CD4-positive, alpha-beta memory T cell (primary cell): ENCODE data around the gene VPS37C. TPM values are rescaled to one million over a fixed set of nuclear protein-coding genes. Genes with fewer than 3 reads are reported as not detected.
A peak's percentile ranks its signal among the peaks of the same experiment; 100 is the strongest.
"Not testable (repeated sequence)": the region's sequence is repeated elsewhere in the genome, so short reads cannot be mapped to it uniquely, and the experiment has no call there.

Experiments used
- CTCF ChIA-PET: fragments of 350-600 bp; sonication (Branson Sonifier 250); formaldehyde crosslinking; loops from one replicate; lab custom pipeline; 2021; ENCODE audit warnings: inconsistent platforms; ENCODE audit not compliant: partially characterized antibody; lab: Charles Lee
- POLR2A ChIA-PET: fragments of 350-600 bp; sonication (Branson Sonifier 250); formaldehyde crosslinking; loops from one replicate; lab custom pipeline; 2021; ENCODE audit not compliant: partially characterized antibody; lab: Charles Lee
- DNase-seq, 5 donors: peaks; one replicate each; pipeline versions ENCODE4 v3.0.0 to v3.0.0-alpha.2; 2020 to 2022; ENCODE audit warnings: mixed read lengths in 1 of 5
- H3K27ac ChIP-seq: one replicate; pipeline ENCODE4 v1.7.0; 2013; ENCODE audit warnings: low read depth, low read length
- H3K27me3 ChIP-seq: 2 replicates; pipeline ENCODE4 v1.7.0; 2013; ENCODE audit warnings: mild to moderate bottlenecking, low read length, moderate library complexity; ENCODE audit not compliant: insufficient read depth
- H3K36me3 ChIP-seq: 2 replicates; pipeline ENCODE4 v1.7.0; 2013; ENCODE audit warnings: mild to moderate bottlenecking, low read length, moderate library complexity; ENCODE audit not compliant: insufficient read depth
- H3K4me1 ChIP-seq: 2 replicates; pipeline ENCODE4 v1.7.0; 2013; ENCODE audit warnings: mild to moderate bottlenecking, low read length, moderate library complexity; ENCODE audit not compliant: insufficient read depth
- H3K4me3 ChIP-seq, 2 donors: one replicate each; pipeline ENCODE4 v1.7.0; 2013; ENCODE audit warnings: low read length in 2 of 2, mild to moderate bottlenecking in 1 of 2
- H3K9me3 ChIP-seq, 2 donors: one replicate each; pipeline ENCODE4 v1.7.0; 2013; ENCODE audit warnings: low read length in 2 of 2, control low read depth in 1 of 2; ENCODE audit not compliant: control insufficient read depth in 1 of 2
- H3K27ac Mint-ChIP-seq, 7 donors: one replicate each; pipeline ENCODE4 v1.8.0; 2020 to 2021; ENCODE audit warnings: mixed read lengths in 7 of 7, mild to moderate bottlenecking in 6 of 7, inconsistent platforms in 3 of 7, moderate library complexity in 3 of 7
- H3K27me3 Mint-ChIP-seq, 2 donors: one replicate each; pipeline ENCODE4 v1.8.0; 2020 to 2021; ENCODE audit warnings: mixed read lengths in 2 of 2
- H3K36me3 Mint-ChIP-seq, 2 donors: one replicate each; pipeline ENCODE4 v1.8.0; 2020 to 2021; ENCODE audit warnings: mixed read lengths in 2 of 2, inconsistent platforms in 1 of 2, mild to moderate bottlenecking in 1 of 2
- H3K4me1 Mint-ChIP-seq, 4 donors: one replicate each; pipeline ENCODE4 v1.8.0; 2020 to 2021; ENCODE audit warnings: mixed read lengths in 4 of 4, mild to moderate bottlenecking in 1 of 4
- H3K4me3 Mint-ChIP-seq, 8 donors: one replicate each; pipeline ENCODE4 v1.8.0; 2020 to 2021; ENCODE audit warnings: mixed read lengths in 8 of 8, mild to moderate bottlenecking in 7 of 8, moderate library complexity in 6 of 8, inconsistent platforms in 3 of 8
- H3K9me3 Mint-ChIP-seq, 8 donors: one replicate each; pipeline ENCODE4 v1.8.0; 2020 to 2021; ENCODE audit warnings: mixed read lengths in 8 of 8, mild to moderate bottlenecking in 5 of 8, inconsistent platforms in 3 of 8, moderate library complexity in 1 of 8
- intact Hi-C: fragments of 100-400 bp; cut with micrococcal nuclease; formaldehyde crosslinking; loops from one replicate; pipeline ENCODE4 v1.15.1; 2023
- polyA plus RNA-seq, 2 donors: library from polyadenylated mRNA; unstranded; fragments of 300-500 nt; fragmentation: Illumina TruSeq; gene quantifications; one replicate each; pipeline ENCODE4 v1.2.3, GENCODE V29; 2021
- total RNA-seq, 2 experiments: library from RNA; stranded (reverse); gene quantifications; one replicate each; pipeline ENCODE4 v1.2.3, GENCODE V29; 2021

The VPS37C gene
- total and polyA plus RNA-seq, 4 experiments from 2014 or later: 0.25 to 7.9 (median 4.1) TPM

DNA sequence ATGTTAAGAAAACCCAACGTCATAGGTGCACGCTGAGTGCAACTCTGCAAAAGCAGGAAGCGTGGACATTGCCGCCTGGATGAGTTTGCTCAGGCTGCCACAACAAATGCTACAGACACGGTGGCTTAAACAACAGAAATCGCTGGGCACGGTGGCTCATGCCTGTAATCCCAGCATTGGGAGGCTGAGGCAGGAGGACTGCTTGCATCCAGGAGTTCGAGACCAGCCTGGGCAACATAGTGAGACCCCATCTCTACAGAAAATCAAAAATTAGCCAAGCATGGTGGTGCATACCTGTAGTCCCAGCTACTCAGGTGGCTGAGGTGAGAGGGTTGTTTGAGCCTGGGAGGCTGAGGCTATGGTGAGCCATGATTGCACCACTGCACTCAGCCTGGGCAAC, 28.7 kb upstream of the VPS37C start:
- Histone ChIP-seq H3K4me3 (no peak overlapping the region), H3K4me1 (no peaks in the 10 kb centered on the region), H3K36me3 (no peaks in the 10 kb centered on the region), H3K27ac (no peak overlapping the region), H3K9me3 (no peaks in the 10 kb centered on the region), H3K27me3 (no peaks in the 10 kb centered on the region)
- Mint-ChIP-seq H3K4me3 (no peak overlapping the region), H3K36me3 (no peaks in the 10 kb centered on the region), H3K27ac (no peak overlapping the region), H3K27me3 (peaks cover 5 to 11% of the 10 kb centered on the region in 2 donors), H3K9me3 (no peaks in the 10 kb centered on the region), H3K4me1 (peaks cover 0 to 3% (median 0%) of the 10 kb centered on the region in 4 donors)
- DNase-seq: no peak
- CTCF ChIA-PET: interaction anchor here (11.3 kb wide), 1 partner anchor 360 kb away, joined by 173 read pairs; no protein-coding TSS in a partner anchor
- POLR2A ChIA-PET: no interaction called here
- intact Hi-C loops: no loop called here

DNA sequence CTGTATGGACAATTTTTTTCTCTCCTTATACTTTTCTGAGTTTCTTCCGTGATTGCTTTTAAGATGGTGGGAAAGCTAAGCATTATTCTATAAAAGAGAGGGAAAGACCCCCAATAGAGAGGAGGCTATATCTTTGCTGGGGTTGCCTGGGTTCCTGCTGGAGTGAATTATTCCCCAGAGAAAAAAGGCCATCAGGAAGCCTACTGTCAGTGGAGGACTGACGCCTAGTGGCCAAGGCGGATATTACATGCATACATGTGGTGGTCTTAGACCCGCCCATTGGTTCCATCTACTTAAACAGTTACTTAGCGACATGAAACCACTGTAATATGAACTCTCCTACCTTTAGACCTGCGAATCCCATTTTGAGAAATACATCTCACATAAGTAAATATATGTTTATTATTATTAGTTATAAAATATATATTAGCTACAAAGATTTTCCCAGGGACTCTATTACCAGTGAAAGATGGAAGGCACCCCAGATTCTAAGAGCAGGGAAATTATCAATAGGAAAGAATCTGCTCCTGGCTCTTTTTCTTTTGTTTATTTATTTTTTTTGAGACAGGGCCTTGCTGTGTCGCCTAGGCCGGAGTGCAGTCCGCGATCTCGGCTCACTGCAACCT, 26.4 kb upstream of the VPS37C start:
- H3K27me3 ChIP-seq: no peaks in the 10 kb centered on the region
- peak; percentile 66 to 73 (median 71) for DNase-seq
- no peaks in the 10 kb centered on the region for H3K9me3 Mint-ChIP-seq
- no peaks in the 10 kb centered on the region for H3K9me3 ChIP-seq
- no peaks in the 10 kb centered on the region for H3K36me3 ChIP-seq
- intact Hi-C loops: loop anchor here (1.0 to 2.0 kb wide), 5 partner anchors 58 to 356 kb away; no protein-coding TSS in a partner anchor
- CTCF ChIA-PET: interaction anchor here (0.7 to 11.3 kb wide), 38 partner anchors 8 to 412 kb away, joined by 3 to 173 read pairs (median 4); no protein-coding TSS in a partner anchor
- H3K4me1 Mint-ChIP-seq: peaks cover 0 to 3% (median 0%) of the 10 kb centered on the region in 4 donors
- H3K36me3 Mint-ChIP-seq: no peaks in the 10 kb centered on the region
- H3K4me1 ChIP-seq: no peaks in the 10 kb centered on the region
- H3K4me3 Mint-ChIP-seq: no peak overlapping the region
- no peak overlapping the region for H3K27ac ChIP-seq
- peaks cover 3 to 9% of the 10 kb centered on the region in 2 donors for H3K27me3 Mint-ChIP-seq
- no peak overlapping the region for H3K27ac Mint-ChIP-seq
- no peak overlapping the region for H3K4me3 ChIP-seq
- POLR2A ChIA-PET: interaction anchor here (0.8 kb wide), 2 partner anchors 58 to 216 kb away, joined by 3 read pairs; partner anchors contain the start of gene CD6

DNA sequence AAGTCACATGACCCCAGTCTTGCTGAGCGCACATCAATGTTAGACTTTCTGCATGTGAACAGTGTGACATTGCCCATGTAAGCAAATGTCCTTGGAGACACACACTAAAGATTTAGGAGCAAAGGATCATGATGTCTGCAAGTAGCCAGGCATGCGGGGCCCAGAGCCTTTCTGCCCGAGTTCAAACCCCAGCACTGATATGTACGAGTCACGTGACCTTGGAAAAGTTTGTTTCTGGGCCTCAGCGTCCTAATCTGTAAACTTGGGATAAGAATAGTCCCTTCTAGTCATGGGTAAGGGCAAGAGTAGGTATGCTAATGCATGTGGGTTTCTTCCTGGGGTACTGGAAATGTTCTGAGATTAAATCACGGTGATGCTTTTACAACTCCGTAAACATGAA, 25.3 kb upstream of the VPS37C start:
- intact Hi-C loops: loop anchor here (2.0 kb wide), 1 partner anchor 104 kb away; no protein-coding TSS in a partner anchor

DNA sequence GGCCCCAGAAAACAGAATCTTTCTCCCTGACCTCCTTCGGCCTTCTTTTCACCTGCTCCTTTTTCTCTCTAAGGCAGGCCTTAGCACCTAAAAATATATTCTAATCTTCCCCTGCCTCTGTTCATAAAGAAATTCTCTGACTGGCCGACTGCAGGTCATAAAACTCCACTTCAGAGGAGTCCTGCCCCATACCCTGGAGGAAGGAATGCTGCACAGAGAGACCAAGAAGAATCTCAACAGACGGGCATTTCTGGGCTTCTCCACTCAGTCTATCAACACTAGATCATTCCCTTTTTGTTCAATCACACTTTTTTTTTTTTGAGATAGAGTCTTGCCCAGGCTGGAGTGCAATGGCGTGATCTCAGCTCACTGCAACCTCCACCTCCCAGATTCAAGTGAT, 22.4 kb upstream of the VPS37C start:
- H3K4me3 Mint-ChIP-seq: no peak overlapping the region
- intact Hi-C loops: no loop called here

More for the DNA sequence above, 25.3 kb upstream of the VPS37C start:
- H3K9me3 Mint-ChIP-seq: no peaks in the 10 kb centered on the region
- no peaks in the 10 kb centered on the region for H3K36me3 Mint-ChIP-seq
- ChIA-PET POLR2A (interaction anchor here (0.8 kb wide), 1 partner anchor 57 kb away, joined by 3 read pairs; no protein-coding TSS in a partner anchor), CTCF (interaction anchor here (1.1 to 11.3 kb wide), 21 partner anchors 8 to 408 kb away, joined by 3 to 173 read pairs (median 5); no protein-coding TSS in a partner anchor)
- H3K4me3 Mint-ChIP-seq: no peak overlapping the region
- H3K27me3 Mint-ChIP-seq: peaks cover 2 to 5% of the 10 kb centered on the region in 2 donors
- no peaks in the 10 kb centered on the region for H3K9me3 ChIP-seq
- H3K4me1 ChIP-seq: no peaks in the 10 kb centered on the region
- DNase-seq: no peak
- no peaks in the 10 kb centered on the region for H3K27me3 ChIP-seq
- no peak overlapping the region for H3K27ac Mint-ChIP-seq
- peaks cover 0 to 3% (median 0%) of the 10 kb centered on the region in 4 donors for H3K4me1 Mint-ChIP-seq
- H3K36me3 ChIP-seq: no peaks in the 10 kb centered on the region
- no peak overlapping the region for H3K4me3 ChIP-seq
- no peak overlapping the region for H3K27ac ChIP-seq

GRCh38 chr11:61181489-61181888, 20.3 kb upstream of the VPS37C start:
- POLR2A ChIA-PET: no interaction called here
- Histone ChIP-seq H3K4me1 (no peaks in the 10 kb centered on the region), H3K9me3 (no peaks in the 10 kb centered on the region), H3K36me3 (no peaks in the 10 kb centered on the region), H3K4me3 (no peak overlapping the region), H3K27me3 (no peaks in the 10 kb centered on the region), H3K27ac (no peak overlapping the region)
- Mint-ChIP-seq H3K9me3 (no peaks in the 10 kb centered on the region), H3K4me1 (no peaks in the 10 kb centered on the region), H3K27ac (no peak overlapping the region), H3K36me3 (no peaks in the 10 kb centered on the region), H3K4me3 (no peak overlapping the region), H3K27me3 (no peaks in the 10 kb centered on the region)
- no peak for DNase-seq
- intact Hi-C loops: no loop called here
- CTCF ChIA-PET: interaction anchor here (11.3 kb wide), 1 partner anchor 351 kb away, joined by 173 read pairs; no protein-coding TSS in a partner anchor

More for the DNA sequence above, 22.4 kb upstream of the VPS37C start:
- Mint-ChIP-seq H3K36me3 (no peaks in the 10 kb centered on the region), H3K4me1 (peaks cover 0 to 3% (median 0%) of the 10 kb centered on the region in 4 donors), H3K9me3 (no peaks in the 10 kb centered on the region), H3K27ac (no peak overlapping the region), H3K27me3 (peaks cover 0 to 2% of the 10 kb centered on the region in 2 donors)
- Histone ChIP-seq H3K9me3 (no peaks in the 10 kb centered on the region), H3K27ac (no peak overlapping the region), H3K4me1 (no peaks in the 10 kb centered on the region), H3K36me3 (no peaks in the 10 kb centered on the region), H3K27me3 (no peaks in the 10 kb centered on the region), H3K4me3 (no peak overlapping the region)
- DNase-seq: no peak
- ChIA-PET POLR2A (no interaction called here), CTCF (interaction anchor here (1.4 to 11.3 kb wide), 2 partner anchors 9 to 353 kb away, joined by 3 to 173 read pairs; no protein-coding TSS in a partner anchor)

- H3K9me3 Mint-ChIP-seq, H3K4me3 Mint-ChIP-seq, POLR2A ChIA-PET, H3K36me3 Mint-ChIP-seq, H3K36me3 ChIP-seq, intact Hi-C loops, H3K27me3 ChIP-seq, H3K4me1 Mint-ChIP-seq, H3K9me3 ChIP-seq, H3K27ac ChIP-seq, H3K27me3 Mint-ChIP-seq, H3K27ac Mint-ChIP-seq, DNase-seq, H3K4me1 ChIP-seq, H3K4me3 ChIP-seq: not testable (repeated sequence)
- CTCF ChIA-PET: interaction anchor here (0.6 to 3.7 kb wide), 2 partner anchors 7 to 1306 kb away, joined by 3 to 19 read pairs; no protein-coding TSS in a partner anchor
Measured at GRCh38 chr11:61180205-61180604, 19.0 kb upstream of the VPS37C start.

DNA sequence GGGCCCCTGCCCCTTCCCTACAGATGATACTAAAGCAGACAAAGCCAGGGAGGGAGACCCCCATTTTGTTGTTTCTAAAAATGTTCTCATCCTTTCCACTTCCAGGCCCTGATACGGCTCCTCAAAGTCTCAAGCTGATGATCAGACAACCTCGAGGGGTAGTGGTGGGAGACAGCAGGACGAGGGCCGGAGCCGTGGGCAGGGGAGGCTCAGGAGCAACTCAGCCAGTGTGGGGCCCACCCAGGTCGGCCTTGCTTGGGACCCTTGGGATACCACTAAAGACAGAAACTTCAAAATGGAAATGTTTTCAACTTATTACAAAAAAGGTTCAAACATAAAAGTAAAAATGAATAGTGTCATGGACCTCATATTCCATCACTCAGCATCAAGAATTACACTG, 15.2 kb upstream of the VPS37C start:
- no peaks in the 10 kb centered on the region for H3K36me3 Mint-ChIP-seq
- POLR2A ChIA-PET: no interaction called here
- CTCF ChIA-PET: interaction anchor here (3.7 kb wide), 1 partner anchor 11 kb away, joined by 19 read pairs; no protein-coding TSS in a partner anchor
- no peak overlapping the region for H3K4me3 Mint-ChIP-seq
- H3K36me3 ChIP-seq: no peaks in the 10 kb centered on the region
- peaks cover 0 to 2% (median 0%) of the 10 kb centered on the region in 8 donors for H3K9me3 Mint-ChIP-seq
- H3K4me1 ChIP-seq: peaks cover 14% of the 10 kb centered on the region
- H3K27me3 ChIP-seq: no peaks in the 10 kb centered on the region
- intact Hi-C loops: no loop called here
- no peak for DNase-seq
- H3K27ac Mint-ChIP-seq: no peak overlapping the region
- no peaks in the 10 kb centered on the region for H3K9me3 ChIP-seq
- H3K27me3 Mint-ChIP-seq: peaks cover 0 to 1% of the 10 kb centered on the region in 2 donors
- H3K4me3 ChIP-seq: no peak overlapping the region
- H3K27ac ChIP-seq: no peak overlapping the region
- H3K4me1 Mint-ChIP-seq: peaks cover 10 to 13% (median 12%) of the 10 kb centered on the region in 4 donors
